BLaER1 (cell line): ENCODE results near the gene ANKLE1.

Source experiments
- H3K27ac ChIP-seq: shearing (Covaris generic); formaldehyde crosslinking; 2 replicates; pipeline ENCODE4 v1.8.1; 2022
- H3K27me3 ChIP-seq: shearing (Covaris generic); formaldehyde crosslinking; 2 replicates; pipeline ENCODE4 v1.8.1; 2022
- H3K36me3 ChIP-seq: shearing (Covaris generic); formaldehyde crosslinking; 2 replicates; pipeline ENCODE4 v1.8.1; 2022
- H3K4me1 ChIP-seq: shearing (Covaris generic); formaldehyde crosslinking; 2 replicates; pipeline ENCODE4 v1.8.1; 2022
- H3K4me2 ChIP-seq: shearing (Covaris generic); formaldehyde crosslinking; 2 replicates; pipeline ENCODE4 v1.8.1; 2022
- H3K4me3 ChIP-seq: shearing (Covaris generic); formaldehyde crosslinking; 2 replicates; pipeline ENCODE4 v1.8.1; 2022
- H3K9ac ChIP-seq: shearing (Covaris generic); formaldehyde crosslinking; 2 replicates; pipeline ENCODE4 v1.8.1; 2022
- H3K9me3 ChIP-seq: shearing (Covaris generic); formaldehyde crosslinking; 2 replicates; pipeline ENCODE4 v1.8.1; 2022
- H4K20me1 ChIP-seq: shearing (Covaris generic); formaldehyde crosslinking; 2 replicates; pipeline ENCODE4 v1.8.1; 2022
- Cebpa-rat ChIP-seq: shearing (Covaris generic); IDR thresholded peaks from 2 replicates; pipeline ENCODE4 v1.8.1; 2022

The ANKLE1 gene

GRCh38 chr19:17305517-17306284, 24.0 kb downstream of the ANKLE1 start, which contains the start of gene MRPL34:
MRPL34 (plus strand) TSS chr19:17305872; CDS start chr19:17305893, 21 bp downstream.
- Histone ChIP-seq H3K27ac (peak within 1 kb of the TSS; percentile 93), H3K36me3 (peaks cover 14% of the 10 kb centered on the region), H3K9me3 (no peaks in the 10 kb centered on the region), H3K27me3 (no peaks in the 10 kb centered on the region), H3K9ac (peak within 1 kb of the TSS; percentile 94), H4K20me1 (peaks cover 29% of the 10 kb centered on the region), H3K4me2 (peak within 1 kb of the TSS; percentile 99), H3K4me1 (peaks cover 72% of the 10 kb centered on the region), H3K4me3 (peak within 1 kb of the TSS; percentile 88)
- TF ChIP-seq Cebpa-rat = no peak

- H3K27ac ChIP-seq = peak overlapping the region; percentile 93
- peaks cover 29% of the 10 kb centered on the region for H4K20me1 ChIP-seq
- peaks cover 75% of the 10 kb centered on the region for H3K4me1 ChIP-seq
These were observed 24.6 kb downstream of the ANKLE1 start for GRCh38 chr19:17306285-17306714.

GRCh38 chr19:17307876-17308377, 26.2 kb downstream of the ANKLE1 start:
- peak overlapping the region; percentile 96 for H3K4me2 ChIP-seq
- peaks cover 20% of the 10 kb centered on the region for H3K36me3 ChIP-seq
- no peak overlapping the region for H3K27ac ChIP-seq
- H3K9me3 ChIP-seq = no peaks in the 10 kb centered on the region
- H4K20me1 ChIP-seq = peaks cover 35% of the 10 kb centered on the region
- peaks cover 66% of the 10 kb centered on the region for H3K4me1 ChIP-seq
- no peak for TF ChIP-seq Cebpa-rat
- no peak overlapping the region for H3K4me3 ChIP-seq
- H3K27me3 ChIP-seq = no peaks in the 10 kb centered on the region
- no peak overlapping the region; the same call in 1 of the 2 replicates for H3K9ac ChIP-seq

More at GRCh38 chr19:17306285-17306714, 24.6 kb downstream of the ANKLE1 start:
- no peak for TF ChIP-seq Cebpa-rat
- H3K4me3 ChIP-seq = peak overlapping the region; percentile 88
- H3K27me3 ChIP-seq = no peaks in the 10 kb centered on the region
- H3K4me2 ChIP-seq = peak overlapping the region; percentile 96
- H3K9ac ChIP-seq = peak overlapping the region; percentile 94
- no peaks in the 10 kb centered on the region for H3K9me3 ChIP-seq
- H3K36me3 ChIP-seq = peaks cover 12% of the 10 kb centered on the region

- peak within 1 kb of the TSS; percentile 92 for H3K4me3 ChIP-seq
These were observed 27.7 kb downstream of the ANKLE1 start, which contains the start of gene DDA1 for GRCh38 chr19:17309198-17309964. DDA1 (plus strand) TSS chr19:17309563; CDS start chr19:17309655, 92 bp downstream.

GRCh38 chr19:17309965-17310461, 28.3 kb downstream of the ANKLE1 start:
- Histone ChIP-seq H4K20me1 (peaks cover 52% of the 10 kb centered on the region), H3K4me1 (peaks cover 50% of the 10 kb centered on the region), H3K4me2 (peak overlapping the region; percentile 96), H3K9me3 (no peaks in the 10 kb centered on the region), H3K36me3 (peaks cover 40% of the 10 kb centered on the region), H3K27me3 (no peaks in the 10 kb centered on the region), H3K27ac (peak overlapping the region; percentile 87), H3K9ac (peak overlapping the region; percentile 89), H3K4me3 (peak overlapping the region; percentile 92)
- no peak for TF ChIP-seq Cebpa-rat

More at GRCh38 chr19:17309198-17309964, 27.7 kb downstream of the ANKLE1 start, which contains the start of gene DDA1:
- Histone ChIP-seq H3K36me3 (peaks cover 35% of the 10 kb centered on the region), H4K20me1 (peaks cover 50% of the 10 kb centered on the region), H3K9me3 (no peaks in the 10 kb centered on the region), H3K27ac (peak within 1 kb of the TSS; percentile 87), H3K27me3 (no peaks in the 10 kb centered on the region), H3K9ac (peak within 1 kb of the TSS; percentile 89), H3K4me1 (peaks cover 56% of the 10 kb centered on the region), H3K4me2 (peak within 1 kb of the TSS; percentile 96)
- no peak for TF ChIP-seq Cebpa-rat

GRCh38 chr19:17311455-17312188, 29.9 kb downstream of the ANKLE1 start:
- H3K4me2 ChIP-seq = no peak overlapping the region
- peaks cover 53% of the 10 kb centered on the region for H3K36me3 ChIP-seq
- no peak overlapping the region for H3K9ac ChIP-seq
- no peaks in the 10 kb centered on the region for H3K27me3 ChIP-seq
- no peak overlapping the region for H3K27ac ChIP-seq
- no peak for TF ChIP-seq Cebpa-rat
- no peaks in the 10 kb centered on the region for H3K9me3 ChIP-seq
- H3K4me3 ChIP-seq = no peak overlapping the region
- H3K4me1 ChIP-seq = peaks cover 45% of the 10 kb centered on the region
- peaks cover 59% of the 10 kb centered on the region for H4K20me1 ChIP-seq

GRCh38 chr19:17312189-17313113, 30.8 kb downstream of the ANKLE1 start:
- Histone ChIP-seq H3K9me3 (no peaks in the 10 kb centered on the region), H3K27me3 (no peaks in the 10 kb centered on the region), H3K36me3 (peaks cover 61% of the 10 kb centered on the region), H4K20me1 (peaks cover 59% of the 10 kb centered on the region), H3K27ac (no peak overlapping the region), H3K4me1 (peaks cover 37% of the 10 kb centered on the region), H3K4me2 (no peak overlapping the region), H3K4me3 (no peak overlapping the region), H3K9ac (no peak overlapping the region)
- no peak for TF ChIP-seq Cebpa-rat

- no peaks in the 10 kb centered on the region for H3K9me3 ChIP-seq
- no peak for TF ChIP-seq Cebpa-rat
- H3K4me3 ChIP-seq = no peak overlapping the region
- peaks cover 78% of the 10 kb centered on the region for H3K36me3 ChIP-seq
- H3K9ac ChIP-seq = no peak overlapping the region
- H3K4me1 ChIP-seq = peaks cover 33% of the 10 kb centered on the region
- H3K27me3 ChIP-seq = no peaks in the 10 kb centered on the region
- H3K27ac ChIP-seq = no peak overlapping the region
- H4K20me1 ChIP-seq = peaks cover 63% of the 10 kb centered on the region
- H3K4me2 ChIP-seq = no peak overlapping the region
These were observed 32.4 kb downstream of the ANKLE1 start for GRCh38 chr19:17314007-17314593.
